ENCODE results near the gene HOXA11. TPM values are rescaled to one million over a fixed set of nuclear protein-coding genes. Genes with fewer than 3 reads are reported as not detected.
A peak's percentile ranks its signal among the peaks of the same experiment; 100 is the strongest.

HOXA11 gene
- total RNA-seq, 1 donor from 2014 or later: not detected

GRCh38 chr7:27207348-27207985 is 22.4 kb upstream of the HOXA11 start:
- DNase-seq (ENCODE audit: low spot score) (peak; percentile 6), ATAC-seq (no peak)

GRCh38 chr7:27205325-27206280 is 20.6 kb upstream of the HOXA11 start:
- DNase-seq (ENCODE audit: low spot score): no peak
- ATAC-seq: no peak

- no peak for ATAC-seq
- DNase-seq (ENCODE audit: low spot score): peak; percentile 43
Measured at GRCh38 chr7:27204851-27205322, 19.9 kb upstream of the HOXA11 start.

- DNase-seq (ENCODE audit: low spot score) (peak; percentile 2), ATAC-seq (no peak)
Measured at GRCh38 chr7:27203964-27204594, 19.0 kb upstream of the HOXA11 start.

- DNase-seq (ENCODE audit: low spot score): peak; percentile 15
- no peak for ATAC-seq
Measured at GRCh38 chr7:27203365-27203953, 18.4 kb upstream of the HOXA11 start.

- no peak for DNase-seq (ENCODE audit: low spot score)
- ATAC-seq: no peak
Measured at GRCh38 chr7:27202862-27203134, 17.8 kb upstream of the HOXA11 start.

- ATAC-seq (peak; percentile 10), DNase-seq (ENCODE audit: low spot score) (peak; percentile 39)
Measured at GRCh38 chr7:27202018-27202861, 17.2 kb upstream of the HOXA11 start.

- peak; percentile 29 for ATAC-seq
- peak; percentile 38 for DNase-seq (ENCODE audit: low spot score)
Measured at GRCh38 chr7:27201580-27202017, 16.6 kb upstream of the HOXA11 start.

- DNase-seq (ENCODE audit: low spot score) (peak; percentile 30), ATAC-seq (peak; percentile 50)
Measured at GRCh38 chr7:27200761-27201579, 15.9 kb upstream of the HOXA11 start.

GRCh38 chr7:27199849-27200760 is 15.1 kb upstream of the HOXA11 start, which contains the start of gene HOXA13:
HOXA13 (minus strand) TSS chr7:27200091; CDS start chr7:27200077, 14 bp downstream.
- ATAC-seq: peak; percentile 50
- peak; percentile 36 for DNase-seq (ENCODE audit: low spot score)

GRCh38 chr7:27198871-27199801 is 14.1 kb upstream of the HOXA11 start:
- DNase-seq (ENCODE audit: low spot score): peak; percentile 38
- no peak for ATAC-seq

GRCh38 chr7:27198138-27198841 is 13.3 kb upstream of the HOXA11 start:
- no peak for ATAC-seq
- DNase-seq (ENCODE audit: low spot score): peak; percentile 37

GRCh38 chr7:27197137-27198042 is 12.4 kb upstream of the HOXA11 start:
- no peak for ATAC-seq
- DNase-seq (ENCODE audit: low spot score): no peak

- peak; percentile 78 for ATAC-seq
Measured at GRCh38 chr7:27196287-27196767, 11.3 kb upstream of the HOXA11 start.

GRCh38 chr7:27194686-27195379 is 9.8 kb upstream of the HOXA11 start:
- DNase-seq (ENCODE audit: low spot score) (no peak), ATAC-seq (no peak)

More at GRCh38 chr7:27196287-27196767, 11.3 kb upstream of the HOXA11 start:
- DNase-seq (ENCODE audit: low spot score): peak; percentile 78

Data from left lobe of liver (tissue), 2 donors.